ENCODE data around the gene PLCXD3. TPM values are rescaled to one million over a fixed set of nuclear protein-coding genes. Genes with fewer than 3 reads are reported as not detected.

The PLCXD3 gene
- polyA plus RNA-seq (ENCODE audit: insufficient read length in 4 of 4) = under 1 TPM; 0.14 to 0.61 (median 0.42) TPM

- no peak for DNase-seq (ENCODE audit: low read depth in 4 of 4, low spot score in 3 of 4)
These were observed at the start of gene PLCXD3 for GRCh38 chr5:41510176-41510831. Gene PLCXD3, minus strand, starts transcription at chr5:41510601. Its CDS starts 75 bp downstream, at chr5:41510526.

- no peak for DNase-seq (ENCODE audit: low read depth in 4 of 4, low spot score in 3 of 4)
These were observed 48.8 kb upstream of the PLCXD3 start for GRCh38 chr5:41559184-41559583.

GRCh38 chr5:41558295-41558694, 47.9 kb upstream of the PLCXD3 start:
- DNase-seq (ENCODE audit: low read depth in 4 of 4, low spot score in 3 of 4) = no peak

- no peak for DNase-seq (ENCODE audit: low read depth in 4 of 4, low spot score in 3 of 4)
These were observed 37.6 kb upstream of the PLCXD3 start for GRCh38 chr5:41547991-41548390.

GRCh38 chr5:41542183-41542582, 31.8 kb upstream of the PLCXD3 start:
- DNase-seq (ENCODE audit: low read depth in 4 of 4, low spot score in 3 of 4) = no peak

GRCh38 chr5:41539454-41539853, 29.1 kb upstream of the PLCXD3 start:
- no peak for DNase-seq (ENCODE audit: low read depth in 4 of 4, low spot score in 3 of 4)

GRCh38 chr5:41537581-41537980, 27.2 kb upstream of the PLCXD3 start:
- DNase-seq (ENCODE audit: low read depth in 4 of 4, low spot score in 3 of 4) = no peak

GRCh38 chr5:41532485-41532884, 22.1 kb upstream of the PLCXD3 start:
- DNase-seq (ENCODE audit: low read depth in 4 of 4, low spot score in 3 of 4) = no peak

- no peak for DNase-seq (ENCODE audit: low read depth in 4 of 4, low spot score in 3 of 4)
These were observed 16.9 kb upstream of the PLCXD3 start for GRCh38 chr5:41527201-41527779.

GRCh38 chr5:41526699-41527098, 16.3 kb upstream of the PLCXD3 start:
- no peak for DNase-seq (ENCODE audit: low read depth in 4 of 4, low spot score in 3 of 4)

- DNase-seq (ENCODE audit: low read depth in 4 of 4, low spot score in 3 of 4) = no peak
These were observed 13.8 kb upstream of the PLCXD3 start for GRCh38 chr5:41524174-41524573.

- no peak for DNase-seq (ENCODE audit: low read depth in 4 of 4, low spot score in 3 of 4)
These were observed 11.9 kb upstream of the PLCXD3 start for GRCh38 chr5:41522193-41522786.

- no peak for DNase-seq (ENCODE audit: low read depth in 4 of 4, low spot score in 3 of 4)
These were observed 9.4 kb upstream of the PLCXD3 start for GRCh38 chr5:41519801-41520200.

- no peak for DNase-seq (ENCODE audit: low read depth in 4 of 4, low spot score in 3 of 4)
These were observed 7.5 kb upstream of the PLCXD3 start for GRCh38 chr5:41517909-41518308.

- DNase-seq (ENCODE audit: low read depth in 4 of 4, low spot score in 3 of 4) = no peak
These were observed 840 bp upstream of the PLCXD3 start for GRCh38 chr5:41511241-41511640.

- DNase-seq (ENCODE audit: low read depth in 4 of 4, low spot score in 3 of 4) = no peak
These were observed 814 bp downstream of the PLCXD3 start for GRCh38 chr5:41509399-41510175.

- no peak for DNase-seq (ENCODE audit: low read depth in 4 of 4, low spot score in 3 of 4)
These were observed 1.6 kb downstream of the PLCXD3 start for GRCh38 chr5:41508696-41509398.

- no peak for DNase-seq (ENCODE audit: low read depth in 4 of 4, low spot score in 3 of 4)
These were observed 2.2 kb downstream of the PLCXD3 start for GRCh38 chr5:41508186-41508585.

GRCh38 chr5:41507501-41507900, 2.9 kb downstream of the PLCXD3 start:
- DNase-seq (ENCODE audit: low read depth in 4 of 4, low spot score in 3 of 4) = no peak

- DNase-seq (ENCODE audit: low read depth in 4 of 4, low spot score in 3 of 4) = no peak
These were observed 6.5 kb downstream of the PLCXD3 start for GRCh38 chr5:41503860-41504259.

- DNase-seq (ENCODE audit: low read depth in 4 of 4, low spot score in 3 of 4) = no peak
These were observed 7.1 kb downstream of the PLCXD3 start for GRCh38 chr5:41503310-41503709.

Data from left renal pelvis (tissue), 4 donors.